Cardiac muscle cell (in vitro differentiated cells and primary cell): ENCODE results near the gene NBPF1. TPM values are rescaled to one million over a fixed set of nuclear protein-coding genes. Genes with fewer than 3 reads are reported as not detected.
"Not testable (repeated sequence)": the region's sequence is repeated elsewhere in the genome, so short reads cannot be mapped to it uniquely, and the experiment has no call there.

Experiments
- DNase-seq, 2 donors: peaks; one replicate each; pipeline versions ENCODE4 v3.0.0 to v3.0.0-alpha.2; 2010 to 2017; ENCODE audit warnings: low read depth in 1 of 2, low spot score in 1 of 2
- H3K27ac ChIP-seq: fragments of 200-600 bp; sonication (generic); 2 replicates; pipeline ENCODE4 v1.5.1; 2016
- H3K27me3 ChIP-seq: fragments of 200-600 bp; sonication (generic); 2 replicates; pipeline ENCODE4 v1.6.0; 2016; ENCODE audit warnings: control low read depth
- H3K36me3 ChIP-seq: fragments of 200-600 bp; sonication (generic); 2 replicates; pipeline ENCODE4 v1.5.1; 2016; ENCODE audit warnings: control low read depth
- H3K4me1 ChIP-seq: fragments of 200-600 bp; sonication (generic); 2 replicates; pipeline ENCODE4 v1.8.1; 2017; ENCODE audit warnings: low read depth, mild to moderate bottlenecking, mixed run types
- H3K4me3 ChIP-seq: fragments of 200-600 bp; sonication (generic); 2 replicates; pipeline ENCODE4 v1.5.1; 2016; ENCODE audit warnings: mild to moderate bottlenecking
- H3K9me3 ChIP-seq: fragments of 200-600 bp; sonication (generic); 2 replicates; pipeline ENCODE4 v1.5.1; 2017; ENCODE audit warnings: low read depth, mild to moderate bottlenecking, control low read depth
- CTCF ChIP-seq: IDR thresholded peaks from 2 replicates; pipeline ENCODE4 v1.5.1; 2012; ENCODE audit warnings: low read depth, mild to moderate bottlenecking, low read length
- polyA plus RNA-seq: library from polyadenylated mRNA; unstranded; fragments of >200 nt; fragmentation: Nextera tagmentation; extraction: Ambion mirVana; gene quantifications from 2 replicates; pipeline ENCODE4 v1.2.1, GENCODE V29; 2016
- total RNA-seq: library from RNA; depleted of rRNA; stranded (reverse); fragments of >200 nt; gene quantifications from 2 replicates; pipeline ENCODE4 v1.2.3, GENCODE V29; 2016

NBPF1 gene
- total and polyA plus RNA-seq, 2 experiments from 2014 or later, result 42.8 to 57.6 TPM

- no peak for DNase-seq
- no peaks in the 10 kb centered on the region for H3K9me3 ChIP-seq
- TF ChIP-seq CTCF, result no peak
- peaks cover 26% of the 10 kb centered on the region for H3K27me3 ChIP-seq
- H3K36me3 ChIP-seq, result no peaks in the 10 kb centered on the region
- no peaks in the 10 kb centered on the region for H3K4me1 ChIP-seq
- H3K27ac ChIP-seq, result no peak overlapping the region
- H3K4me3 ChIP-seq, result no peak overlapping the region
Measured at GRCh38 chr1:16521288-16521583, 92.1 kb downstream of the NBPF1 start.

GRCh38 chr1:16520435-16521287 lies 92.7 kb downstream of the NBPF1 start:
- H3K4me1 ChIP-seq, H3K9me3 ChIP-seq, H3K27ac ChIP-seq, H3K36me3 ChIP-seq, H3K4me3 ChIP-seq: not testable (repeated sequence)
- peaks cover 26% of the 10 kb centered on the region for H3K27me3 ChIP-seq
- peak; percentile 3 for TF ChIP-seq CTCF
- peak in 1 of 2 donors; percentile 29 for DNase-seq

GRCh38 chr1:16519255-16519951 lies 94.0 kb downstream of the NBPF1 start:
- peaks cover 26% of the 10 kb centered on the region for H3K27me3 ChIP-seq
- H3K36me3 ChIP-seq, H3K4me3 ChIP-seq, H3K27ac ChIP-seq, H3K4me1 ChIP-seq, H3K9me3 ChIP-seq: not testable (repeated sequence)
- peak in 1 of 2 donors; percentile 88 for DNase-seq

- not testable (repeated sequence) for H3K27ac ChIP-seq, H3K9me3 ChIP-seq, H3K36me3 ChIP-seq, H3K4me3 ChIP-seq, DNase-seq, H3K4me1 ChIP-seq
- H3K27me3 ChIP-seq, result peaks cover 26% of the 10 kb centered on the region
Measured at GRCh38 chr1:16518913-16519254, 94.5 kb downstream of the NBPF1 start.

GRCh38 chr1:16516694-16517410 lies 96.5 kb downstream of the NBPF1 start:
- H3K27ac ChIP-seq, H3K4me3 ChIP-seq, H3K9me3 ChIP-seq, DNase-seq, H3K36me3 ChIP-seq, H3K4me1 ChIP-seq: not testable (repeated sequence)
- H3K27me3 ChIP-seq, result peaks cover 20% of the 10 kb centered on the region

GRCh38 chr1:16514107-16515055 lies 99.0 kb downstream of the NBPF1 start, which contains the start of gene RNU1-1:
RNU1-1 (minus strand) TSS chr1:16514285.
- peak within 1 kb of the TSS; percentile 37 for H3K4me3 ChIP-seq
- DNase-seq, result peak; percentile 66 to 80
- not testable (repeated sequence) for H3K4me1 ChIP-seq

GRCh38 chr1:16513412-16514106 lies 99.8 kb downstream of the NBPF1 start:
- not testable (repeated sequence) for H3K4me1 ChIP-seq, H3K36me3 ChIP-seq, H3K9me3 ChIP-seq, H3K27me3 ChIP-seq
- Histone ChIP-seq H3K4me3 (peak overlapping the region; percentile 11), H3K27ac (peak overlapping the region; percentile 82)
- DNase-seq, result peak; percentile 83 to 93

More at GRCh38 chr1:16514107-16515055, 99.0 kb downstream of the NBPF1 start, which contains the start of gene RNU1-1:
- H3K27ac ChIP-seq, result peak within 1 kb of the TSS; percentile 98
- not testable (repeated sequence) for H3K36me3 ChIP-seq, H3K9me3 ChIP-seq, H3K27me3 ChIP-seq

- H3K9me3 ChIP-seq, H3K4me1 ChIP-seq, H3K4me3 ChIP-seq, H3K36me3 ChIP-seq, H3K27ac ChIP-seq, H3K27me3 ChIP-seq, DNase-seq: not testable (repeated sequence)
Measured at GRCh38 chr1:16512624-16513411, 100.5 kb downstream of the NBPF1 start.
